ENCODE data around the gene SLC35D2.

Gene SLC35D2

GRCh38 chr9:96383165-96383942, at the start of gene SLC35D2:
SLC35D2 (minus strand) TSS chr9:96383711; CDS start chr9:96383634, 77 bp downstream.
- peak; percentile 12 for DNase-seq

GRCh38 chr9:96430377-96430776, 46.9 kb upstream of the SLC35D2 start:
- DNase-seq: no peak

- no peak for DNase-seq
Measured at GRCh38 chr9:96429732-96430131, 46.2 kb upstream of the SLC35D2 start.

- no peak for DNase-seq
Measured at GRCh38 chr9:96425500-96426169, 42.1 kb upstream of the SLC35D2 start.

GRCh38 chr9:96423985-96424336, 40.5 kb upstream of the SLC35D2 start:
- no peak for DNase-seq

- no peak for DNase-seq
Measured at GRCh38 chr9:96423322-96423984, 39.9 kb upstream of the SLC35D2 start.

- no peak for DNase-seq
Measured at GRCh38 chr9:96420468-96421219, 37.1 kb upstream of the SLC35D2 start.

- no peak for DNase-seq
Measured at GRCh38 chr9:96419691-96419969, 36.1 kb upstream of the SLC35D2 start.

- peak; percentile 42 for DNase-seq
Measured at GRCh38 chr9:96418920-96419690, 35.6 kb upstream of the SLC35D2 start.

GRCh38 chr9:96418083-96418919, 34.8 kb upstream of the SLC35D2 start, which contains the start of gene ZNF367:
ZNF367 (minus strand) TSS chr9:96418370; CDS start chr9:96418032, 338 bp downstream.
- peak; percentile 89 for DNase-seq

- DNase-seq: no peak
Measured at GRCh38 chr9:96417661-96418082, 34.2 kb upstream of the SLC35D2 start.

GRCh38 chr9:96417051-96417586, 33.6 kb upstream of the SLC35D2 start:
- DNase-seq: peak; percentile 94

GRCh38 chr9:96413302-96414221, 30.1 kb upstream of the SLC35D2 start:
- no peak for DNase-seq

- DNase-seq: no peak
Measured at GRCh38 chr9:96412174-96412913, 28.8 kb upstream of the SLC35D2 start.

- DNase-seq: no peak
Measured at GRCh38 chr9:96411129-96411838, 27.8 kb upstream of the SLC35D2 start.

- DNase-seq: no peak
Measured at GRCh38 chr9:96408409-96409280, 25.1 kb upstream of the SLC35D2 start.

GRCh38 chr9:96400132-96400910, 16.8 kb upstream of the SLC35D2 start:
- no peak for DNase-seq

Measured in stimulated activated CD4-positive, alpha-beta T cell treated with anti-CD3 and anti-CD28 coated beads, Interleukin-4, amount 100 ng/mL, for 1 hour (primary cell).